Mesodermal cell (in vitro differentiated cells): ENCODE measurements around the gene REEP2.
"Not testable (repeated sequence)": the region's sequence is repeated elsewhere in the genome, so short reads cannot be mapped to it uniquely, and the experiment has no call there.

ENCODE experiments used
- H3K27ac ChIP-seq: 2 replicates; pipeline ENCODE4 v1.7.0; 2013; ENCODE audit warnings: mild to moderate bottlenecking, low read depth, low read length, moderate library complexity; ENCODE audit not compliant: severe bottlenecking
- H3K36me3 ChIP-seq: 2 replicates; pipeline ENCODE4 v1.7.1; 2013; ENCODE audit warnings: mild to moderate bottlenecking, low read length, moderate library complexity; ENCODE audit not compliant: control insufficient read depth, insufficient read depth
- H3K4me1 ChIP-seq: one replicate; pipeline ENCODE4 v1.7.1; 2013; ENCODE audit warnings: mild to moderate bottlenecking, low read length; ENCODE audit not compliant: insufficient read depth, control insufficient read depth, poor library complexity, severe bottlenecking
- H3K4me3 ChIP-seq: 2 replicates; pipeline ENCODE4 v1.7.0; 2013; ENCODE audit warnings: low read length, control low read depth, mild to moderate bottlenecking; ENCODE audit not compliant: insufficient read depth, poor library complexity, severe bottlenecking; ENCODE audit errors: extremely low read depth
- H3K9me3 ChIP-seq: 2 replicates; pipeline ENCODE4 v1.7.1; 2013; ENCODE audit warnings: mild to moderate bottlenecking, low read length, moderate library complexity; ENCODE audit not compliant: control insufficient read depth
- WGBS, 2 experiments: methylation state at CpG; one replicate each; pipeline ENCODE4 v1.1.5; 2013; ENCODE audit warnings: missing lambda C conversion rate in 2 of 2; ENCODE audit not compliant: insufficient coverage in 2 of 2; 5-methylcytosine and 5-hydroxymethylcytosine counted together

Gene REEP2

GRCh38 chr5:138468133-138468965, 29.5 kb downstream of the REEP2 start:
- Histone ChIP-seq H3K9me3 (no peaks in the 10 kb centered on the region), H3K36me3 (peaks cover 23% of the 10 kb centered on the region), H3K27ac (no peak overlapping the region), H3K4me3 (peak overlapping the region; percentile 12), H3K4me1 (peaks cover 13% of the 10 kb centered on the region)
- WGBS, 2 experiments, result 89 to 91% methylated on average over 3 to 4 of the region's 7 CpGs

GRCh38 chr5:138468966-138469539, 30.2 kb downstream of the REEP2 start:
- Histone ChIP-seq H3K27ac (no peak overlapping the region), H3K9me3 (no peaks in the 10 kb centered on the region), H3K4me1 (peaks cover 8% of the 10 kb centered on the region), H3K36me3 (peaks cover 23% of the 10 kb centered on the region), H3K4me3 (no peak overlapping the region)
- 96% methylated on average over 5 to 7 of the region's 8 CpGs for WGBS, 2 experiments

- Histone ChIP-seq H3K27ac (no peak overlapping the region), H3K4me1 (peaks cover 8% of the 10 kb centered on the region), H3K4me3 (no peak overlapping the region), H3K36me3 (peaks cover 23% of the 10 kb centered on the region), H3K9me3 (no peaks in the 10 kb centered on the region)
- WGBS, 2 experiments, result 89 to 93% methylated on average over 5 to 7 of the region's 8 CpGs
Measured at GRCh38 chr5:138469540-138470321, 30.9 kb downstream of the REEP2 start.

- Histone ChIP-seq H3K4me1 (peaks cover 8% of the 10 kb centered on the region), H3K4me3 (no peak overlapping the region), H3K36me3 (peaks cover 23% of the 10 kb centered on the region), H3K27ac (no peak overlapping the region), H3K9me3 (no peaks in the 10 kb centered on the region)
- WGBS, 2 experiments, result 88% methylated on average over 1 of the region's 3 CpGs; no CpG with 5 or more reads in 1 of the 2 experiments
Measured at GRCh38 chr5:138470322-138471051, 31.6 kb downstream of the REEP2 start.

- WGBS, 2 experiments, result 87 to 100% methylated on average over 2 of the region's 2 CpGs
Measured at GRCh38 chr5:138471052-138471361, 32.1 kb downstream of the REEP2 start.

GRCh38 chr5:138472353-138472752, 33.5 kb downstream of the REEP2 start:
- Histone ChIP-seq H3K4me3 (no peak overlapping the region), H3K36me3 (peaks cover 16% of the 10 kb centered on the region), H3K9me3 (no peaks in the 10 kb centered on the region), H3K27ac (no peak overlapping the region), H3K4me1 (no peaks in the 10 kb centered on the region)
- 44 to 49% methylated on average over 2 to 3 of the region's 6 CpGs for whole genome bisulfite sequencing, 2 experiments

More at GRCh38 chr5:138471052-138471361, 32.1 kb downstream of the REEP2 start:
- Histone ChIP-seq H3K4me3 (no peak overlapping the region), H3K27ac (no peak overlapping the region), H3K4me1 (peaks cover 7% of the 10 kb centered on the region), H3K9me3 (no peaks in the 10 kb centered on the region), H3K36me3 (peaks cover 23% of the 10 kb centered on the region)

GRCh38 chr5:138473151-138473550, 34.3 kb downstream of the REEP2 start:
- not testable (repeated sequence) for H3K4me1 ChIP-seq, H3K9me3 ChIP-seq, H3K27ac ChIP-seq, H3K4me3 ChIP-seq
- WGBS, 2 experiments, result 93 to 95% methylated on average over 5 of the region's 5 CpGs
- H3K36me3 ChIP-seq, result peaks cover 10% of the 10 kb centered on the region

- Histone ChIP-seq H3K27ac (no peak overlapping the region), H3K36me3 (no peaks in the 10 kb centered on the region), H3K9me3 (no peaks in the 10 kb centered on the region), H3K4me1 (no peaks in the 10 kb centered on the region), H3K4me3 (no peak overlapping the region)
- 96 to 99% methylated on average over 6 of the region's 7 CpGs for WGBS, 2 experiments
Measured at GRCh38 chr5:138476918-138477317, 38.1 kb downstream of the REEP2 start.

- peaks cover 4% of the 10 kb centered on the region for H3K4me1 ChIP-seq
- no peaks in the 10 kb centered on the region for H3K9me3 ChIP-seq
- 62 to 75% methylated on average over 2 to 4 of the region's 4 CpGs for WGBS, 2 experiments
Measured at GRCh38 chr5:138482638-138483037, 43.8 kb downstream of the REEP2 start.

GRCh38 chr5:138488481-138488945, 49.7 kb downstream of the REEP2 start:
- WGBS, 2 experiments, result 85 to 98% methylated on average over 4 to 5 of the region's 5 CpGs
- Histone ChIP-seq H3K36me3 (no peaks in the 10 kb centered on the region), H3K4me1 (peaks cover 22% of the 10 kb centered on the region), H3K4me3 (no peak overlapping the region), H3K27ac (no peak overlapping the region), H3K9me3 (no peaks in the 10 kb centered on the region)

More at GRCh38 chr5:138482638-138483037, 43.8 kb downstream of the REEP2 start:
- Histone ChIP-seq H3K4me3 (no peak overlapping the region), H3K27ac (no peak overlapping the region), H3K36me3 (no peaks in the 10 kb centered on the region)
